Stomach smooth muscle (tissue), 2 donors: ENCODE data around the gene DCLK1.

Experiments used
- H3K27ac ChIP-seq: one replicate; pipeline ENCODE4 v1.7.0; 2013; ENCODE audit warnings: mild to moderate bottlenecking, low read length, inconsistent platforms
- H3K27me3 ChIP-seq, 2 donors: one replicate each; pipeline ENCODE4 v1.7.0; 2013; ENCODE audit warnings: low read length in 2 of 2; ENCODE audit not compliant: insufficient read depth in 2 of 2, control insufficient read depth in 1 of 2
- H3K36me3 ChIP-seq, 2 donors: one replicate each; pipeline ENCODE4 v1.7.0; 2013; ENCODE audit warnings: low read length in 2 of 2; ENCODE audit not compliant: control insufficient read depth in 2 of 2, insufficient read depth in 2 of 2
- H3K4me1 ChIP-seq: one replicate; pipeline ENCODE4 v1.7.0; 2013; ENCODE audit warnings: low read length; ENCODE audit not compliant: control insufficient read depth, insufficient read depth
- H3K4me3 ChIP-seq, 2 donors: one replicate each; pipeline ENCODE4 v1.7.0; 2013; ENCODE audit warnings: low read length in 2 of 2
- H3K9ac ChIP-seq, 2 donors: one replicate each; pipeline ENCODE4 v1.7.0; 2013; ENCODE audit warnings: low read length in 2 of 2, mild to moderate bottlenecking in 1 of 2
- H3K9me3 ChIP-seq, 2 donors: one replicate each; pipeline ENCODE4 v1.7.0; 2013; ENCODE audit warnings: low read length in 2 of 2; ENCODE audit not compliant: control insufficient read depth in 2 of 2
- donor health status: healthy.
- donor health status: Pancreatic carcinoma.

The DCLK1 gene

GRCh38 chr13:35925669-35926068, 205.5 kb downstream of the DCLK1 start:
- Histone ChIP-seq H3K4me1 (peaks cover 30% of the 10 kb centered on the region), H3K27me3 (no peaks in the 10 kb centered on the region)

GRCh38 chr13:35923347-35923746, 207.8 kb downstream of the DCLK1 start:
- Histone ChIP-seq H3K27me3 (no peaks in the 10 kb centered on the region), H3K9me3 (no peaks in the 10 kb centered on the region), H3K4me3 (no peak overlapping the region), H3K36me3 (no peaks in the 10 kb centered on the region), H3K27ac (no peak overlapping the region), H3K4me1 (peaks cover 31% of the 10 kb centered on the region), H3K9ac (no peak overlapping the region)

More at GRCh38 chr13:35925669-35926068, 205.5 kb downstream of the DCLK1 start:
- Histone ChIP-seq H3K36me3 (no peaks in the 10 kb centered on the region), H3K9ac (no peak overlapping the region), H3K4me3 (no peak overlapping the region), H3K27ac (no peak overlapping the region), H3K9me3 (no peaks in the 10 kb centered on the region)

DNA sequence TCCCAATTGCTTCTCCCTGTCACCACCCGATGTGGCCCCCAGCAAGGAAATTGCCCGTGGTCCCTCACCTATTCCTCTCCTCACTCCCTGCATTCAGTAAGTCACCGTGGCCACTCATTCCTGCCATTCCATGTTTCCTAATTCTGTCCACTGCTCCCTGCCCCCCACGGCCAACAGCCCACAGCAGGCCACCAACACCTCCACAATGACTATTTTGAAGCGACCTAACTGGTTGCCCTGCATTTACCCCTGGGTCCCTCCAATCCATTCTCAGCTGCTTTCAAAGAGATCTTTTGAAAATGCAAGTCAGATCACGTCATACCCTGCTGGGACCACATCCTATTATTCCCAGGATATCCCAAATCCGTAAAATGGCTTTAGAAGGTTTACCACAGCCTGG, 210.4 kb downstream of the DCLK1 start:
- Histone ChIP-seq H3K9ac (no peak overlapping the region), H3K4me3 (no peak overlapping the region), H3K36me3 (no peaks in the 10 kb centered on the region), H3K4me1 (peaks cover 16% of the 10 kb centered on the region), H3K27me3 (no peaks in the 10 kb centered on the region), H3K9me3 (no peaks in the 10 kb centered on the region), H3K27ac (no peak overlapping the region)

DNA sequence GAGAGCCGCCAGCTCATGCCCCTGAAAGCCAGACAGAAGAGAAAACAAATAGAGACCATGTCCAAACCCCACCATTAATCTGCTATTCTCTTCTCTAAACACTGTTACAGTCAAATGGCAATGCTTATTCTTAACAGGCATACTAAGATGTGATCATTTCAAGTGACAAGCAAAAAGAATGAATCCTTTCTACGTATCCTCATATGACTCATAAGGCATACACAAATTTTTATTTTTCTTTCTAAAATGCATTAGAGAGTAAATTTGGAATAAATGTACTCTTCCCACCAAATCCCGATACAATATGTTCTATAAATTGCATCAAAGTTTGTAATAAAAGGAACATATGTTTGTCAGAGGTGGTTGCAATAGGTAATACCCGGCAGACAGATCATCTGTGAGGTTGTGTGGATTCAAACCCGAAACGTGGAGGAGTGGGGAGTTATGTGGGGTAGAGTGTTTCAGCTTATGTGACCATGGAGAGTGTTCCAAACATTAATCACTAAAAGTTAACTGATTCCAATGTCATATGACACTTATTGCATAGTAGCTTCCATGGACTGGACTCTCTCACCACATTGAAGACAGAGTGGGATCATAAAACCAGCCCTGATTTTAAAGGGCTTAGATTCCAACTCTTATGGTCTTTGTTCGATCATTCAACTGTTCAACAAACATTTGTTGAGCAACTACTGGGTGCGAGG, 213.1 kb downstream of the DCLK1 start:
- Histone ChIP-seq H3K4me3 (peak overlapping the region in 1 of 2 donors; percentile 10), H3K9ac (no peak overlapping the region), H3K4me1 (peaks cover 8% of the 10 kb centered on the region), H3K27ac (no peak overlapping the region), H3K27me3 (no peaks in the 10 kb centered on the region), H3K36me3 (no peaks in the 10 kb centered on the region), H3K9me3 (no peaks in the 10 kb centered on the region)

- Histone ChIP-seq H3K4me3 (peak overlapping the region in 1 of 2 donors; percentile 10), H3K27ac (no peak overlapping the region), H3K9ac (no peak overlapping the region), H3K9me3 (no peaks in the 10 kb centered on the region), H3K27me3 (no peaks in the 10 kb centered on the region), H3K4me1 (peaks cover 4% of the 10 kb centered on the region), H3K36me3 (no peaks in the 10 kb centered on the region)
These were observed 213.8 kb downstream of the DCLK1 start for GRCh38 chr13:35917252-35917941.

DNA sequence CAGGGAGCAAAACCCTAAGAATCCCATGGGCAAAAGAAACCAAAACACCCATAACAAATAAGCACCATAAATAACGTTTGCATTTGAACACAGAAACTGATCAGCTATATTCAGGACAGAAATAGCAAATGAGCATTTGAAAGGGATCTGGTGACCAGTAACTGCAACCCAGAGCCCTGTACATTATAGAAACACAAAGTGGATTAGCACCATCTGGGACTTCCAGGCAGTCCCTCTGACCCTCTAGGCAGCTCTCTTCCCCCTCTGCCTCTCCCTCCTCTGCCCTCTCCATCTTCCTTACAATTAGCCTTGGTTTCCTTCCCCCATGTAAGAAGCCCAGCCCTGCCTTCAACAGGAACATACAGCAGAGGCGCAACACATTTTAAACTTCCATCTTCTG, 215.0 kb downstream of the DCLK1 start:
- no peak overlapping the region for H3K9ac ChIP-seq
- H3K36me3 ChIP-seq, result no peaks in the 10 kb centered on the region
- H3K4me3 ChIP-seq, result no peak overlapping the region
- peaks cover 4% of the 10 kb centered on the region for H3K4me1 ChIP-seq
- H3K27me3 ChIP-seq, result no peaks in the 10 kb centered on the region
- no peaks in the 10 kb centered on the region for H3K9me3 ChIP-seq
- H3K27ac ChIP-seq, result no peak overlapping the region

DNA sequence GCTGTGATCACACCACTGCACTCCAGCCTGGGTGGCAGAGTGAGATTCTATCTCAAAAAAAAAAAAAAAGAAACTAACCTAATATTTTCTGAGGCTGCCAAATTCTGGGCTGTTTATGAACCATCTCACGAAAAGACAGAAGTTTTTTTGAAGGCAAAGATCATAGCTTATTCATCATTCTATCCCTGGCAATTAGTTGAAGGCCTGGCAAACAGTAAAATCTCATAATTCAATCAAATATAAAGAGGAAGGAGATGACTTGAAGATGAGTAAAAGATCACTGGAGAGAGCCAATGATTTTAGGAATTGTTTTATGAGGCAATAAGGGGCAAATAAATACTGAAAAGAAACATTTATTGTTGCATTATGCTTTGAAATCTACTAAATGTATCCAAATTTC, 216.5 kb downstream of the DCLK1 start:
- Histone ChIP-seq H3K36me3 (no peaks in the 10 kb centered on the region), H3K9me3 (no peaks in the 10 kb centered on the region), H3K27me3 (no peaks in the 10 kb centered on the region), H3K27ac (no peak overlapping the region), H3K4me1 (peaks cover 4% of the 10 kb centered on the region), H3K9ac (no peak overlapping the region), H3K4me3 (no peak overlapping the region)

DNA sequence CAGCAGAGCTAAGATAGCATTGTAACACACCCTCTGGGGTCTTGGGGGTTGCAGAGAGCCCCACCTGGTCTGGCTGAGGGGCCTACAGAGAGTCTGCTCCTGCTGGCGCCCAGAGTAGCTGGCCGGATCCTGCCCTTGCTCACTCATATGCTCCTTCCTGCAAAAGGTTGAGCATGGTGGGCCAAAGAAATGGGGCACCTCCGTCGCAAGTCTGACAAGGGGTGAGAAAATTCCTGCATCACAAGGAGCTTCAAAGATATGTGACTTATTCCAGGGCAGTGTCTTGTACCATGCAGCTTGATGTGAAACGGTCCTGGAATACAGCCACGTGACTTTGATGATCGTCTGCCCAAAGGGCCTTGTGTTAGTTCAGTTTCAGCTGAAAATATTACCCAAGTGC, 218.3 kb downstream of the DCLK1 start:
- H3K4me1 ChIP-seq, result no peaks in the 10 kb centered on the region
- H3K27ac ChIP-seq, result no peak overlapping the region
- H3K4me3 ChIP-seq, result no peak overlapping the region
- H3K27me3 ChIP-seq, result no peaks in the 10 kb centered on the region
- no peaks in the 10 kb centered on the region for H3K9me3 ChIP-seq
- no peak overlapping the region for H3K9ac ChIP-seq
- no peaks in the 10 kb centered on the region for H3K36me3 ChIP-seq

DNA sequence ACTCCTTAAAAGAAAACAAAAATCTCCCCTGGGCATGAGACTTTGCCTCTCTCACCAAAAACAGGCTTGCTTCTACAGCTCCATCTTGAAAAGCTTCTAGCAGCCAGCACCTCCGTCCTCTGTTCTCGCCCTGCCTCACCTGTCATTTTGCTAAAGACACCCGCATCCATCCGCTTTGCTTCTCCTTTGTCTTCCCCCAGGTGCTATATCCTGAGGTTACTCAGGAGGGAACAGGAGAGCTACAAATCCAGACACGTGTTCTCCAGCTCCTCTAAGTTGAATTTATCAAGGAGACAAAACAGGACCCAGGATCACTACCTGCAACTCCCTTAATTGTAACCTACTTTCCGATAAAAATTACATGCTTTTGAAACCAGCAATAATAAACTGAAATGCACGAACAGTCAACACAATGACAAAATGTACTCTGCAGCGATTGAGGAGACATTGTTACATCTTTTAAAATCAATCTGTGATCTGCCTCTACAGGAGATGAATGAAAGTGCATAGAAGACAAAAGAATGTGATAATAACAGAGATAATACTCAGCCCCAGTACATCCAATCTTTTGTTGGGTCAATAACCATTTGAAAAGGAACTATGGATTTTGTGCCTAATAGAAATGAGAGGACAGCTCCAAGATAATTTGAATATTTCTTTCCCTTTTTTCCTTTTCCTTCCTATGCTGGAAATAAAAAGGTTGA, 221.2 kb downstream of the DCLK1 start:
- Histone ChIP-seq H3K9ac (no peak overlapping the region), H3K4me1 (no peaks in the 10 kb centered on the region), H3K36me3 (no peaks in the 10 kb centered on the region), H3K4me3 (no peak overlapping the region), H3K27me3 (no peaks in the 10 kb centered on the region), H3K27ac (no peak overlapping the region), H3K9me3 (no peaks in the 10 kb centered on the region)

DNA sequence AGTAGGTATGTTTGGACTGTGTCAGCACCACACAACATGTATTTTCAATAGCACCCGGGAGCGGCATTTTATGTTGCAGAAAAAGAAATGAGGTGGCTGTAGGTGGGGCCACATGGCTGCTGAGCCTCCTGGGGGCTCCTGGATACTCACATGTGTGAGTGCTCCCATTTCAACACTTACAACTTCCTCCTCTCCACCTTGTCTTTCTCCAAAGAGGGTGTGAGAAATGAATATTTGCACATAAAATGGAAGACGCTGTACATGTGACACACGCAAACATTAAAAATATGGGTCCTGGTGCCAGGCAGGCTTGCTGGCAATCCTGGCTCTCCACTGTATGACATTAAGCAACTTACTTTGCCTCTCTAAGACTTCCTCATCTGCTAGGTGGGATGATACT, 222.1 kb downstream of the DCLK1 start:
- H3K4me3 ChIP-seq, result no peak overlapping the region
- no peaks in the 10 kb centered on the region for H3K27me3 ChIP-seq
- no peaks in the 10 kb centered on the region for H3K36me3 ChIP-seq
- H3K27ac ChIP-seq, result no peak overlapping the region
- H3K4me1 ChIP-seq, result no peaks in the 10 kb centered on the region
- no peak overlapping the region for H3K9ac ChIP-seq
- no peaks in the 10 kb centered on the region for H3K9me3 ChIP-seq

GRCh38 chr13:35908226-35908625, 223.0 kb downstream of the DCLK1 start:
- Histone ChIP-seq H3K4me3 (no peak overlapping the region), H3K9me3 (no peaks in the 10 kb centered on the region), H3K27me3 (no peaks in the 10 kb centered on the region), H3K27ac (no peak overlapping the region), H3K9ac (no peak overlapping the region), H3K4me1 (no peaks in the 10 kb centered on the region), H3K36me3 (no peaks in the 10 kb centered on the region)
